ENCODE data around the gene IFI27L2.

Gene IFI27L2

GRCh38 chr14:94098326-94098992 is 30.9 kb downstream of the IFI27L2 start:
- DNase-seq: no peak

DNA sequence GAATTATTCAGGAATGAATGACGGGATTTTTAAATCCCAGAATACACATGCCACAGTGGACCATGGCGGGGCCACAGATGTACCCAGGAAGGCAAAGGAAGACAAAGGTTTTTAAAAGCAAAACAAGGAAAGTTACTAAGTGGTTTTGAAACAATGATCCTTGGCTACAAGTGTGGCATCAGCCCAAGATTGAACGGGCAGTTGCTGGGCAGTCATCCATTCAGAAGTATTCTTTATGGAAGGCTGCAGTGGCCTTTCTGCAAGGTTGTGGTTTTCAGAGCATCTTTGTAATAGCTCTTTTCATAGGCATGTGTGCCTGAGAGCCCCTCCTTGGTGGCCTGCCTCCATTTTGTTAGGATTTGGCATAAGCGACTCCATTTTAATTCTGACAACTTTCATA is 32.3 kb downstream of the IFI27L2 start:
- DNase-seq: no peak

DNA sequence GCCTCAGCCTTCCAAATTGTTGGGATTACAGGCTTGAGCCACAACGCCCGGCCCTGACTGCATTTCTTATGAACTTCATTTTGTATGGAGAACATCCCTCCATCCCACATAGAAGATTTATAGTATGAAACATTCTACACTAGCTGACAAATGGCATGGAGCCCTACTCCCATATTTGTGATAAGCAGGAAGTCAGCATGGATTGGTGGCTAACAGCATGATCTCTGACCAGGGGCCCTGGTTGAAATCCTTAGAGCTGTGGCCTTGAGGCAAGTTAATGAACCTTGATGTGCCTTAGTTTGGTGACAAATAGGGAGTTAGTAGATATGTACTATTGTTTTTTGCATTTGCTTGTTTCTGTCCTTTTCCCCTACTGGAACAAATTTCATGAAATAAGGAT is 36.0 kb downstream of the IFI27L2 start:
- DNase-seq: no peak

DNA sequence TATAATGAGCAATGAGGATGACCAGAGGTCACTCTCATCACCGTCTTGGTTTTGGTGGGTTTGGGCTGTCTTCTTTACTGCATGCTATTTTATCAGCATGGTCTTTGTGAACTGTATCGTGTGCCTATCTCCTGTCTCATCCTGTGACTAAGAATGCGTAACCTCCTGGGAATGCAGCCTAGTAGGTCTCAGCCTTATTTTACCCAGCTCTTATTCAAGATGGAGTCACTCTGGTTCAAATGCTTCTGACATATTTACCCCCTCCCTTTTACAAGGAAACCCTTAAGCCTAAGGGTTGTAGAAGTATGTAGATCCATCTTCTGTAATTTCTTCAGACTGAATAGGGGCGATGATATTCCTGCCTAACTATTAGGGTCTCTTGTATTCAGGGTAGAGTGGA is 39.9 kb downstream of the IFI27L2 start:
- DNase-seq: no peak

DNA sequence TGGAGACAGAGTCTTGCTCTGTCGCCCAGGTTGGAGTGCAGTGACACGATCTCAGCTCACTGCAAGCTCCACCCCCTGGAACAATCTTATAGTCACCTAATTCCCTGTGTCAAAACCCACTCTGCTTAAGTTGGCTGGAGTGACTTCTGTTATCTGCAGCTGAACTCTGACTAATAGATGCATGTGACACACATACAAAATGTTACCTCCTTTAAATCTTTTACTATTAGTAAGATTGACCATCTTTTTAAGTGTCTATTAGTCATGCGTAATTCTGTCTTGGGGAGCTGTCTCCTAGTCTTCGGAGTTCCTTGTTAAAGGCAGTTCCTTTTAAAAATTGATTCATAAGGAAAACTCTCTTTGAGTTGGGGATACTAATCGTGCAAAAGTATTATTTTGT is 40.9 kb downstream of the IFI27L2 start:
- DNase-seq: no peak

DNA sequence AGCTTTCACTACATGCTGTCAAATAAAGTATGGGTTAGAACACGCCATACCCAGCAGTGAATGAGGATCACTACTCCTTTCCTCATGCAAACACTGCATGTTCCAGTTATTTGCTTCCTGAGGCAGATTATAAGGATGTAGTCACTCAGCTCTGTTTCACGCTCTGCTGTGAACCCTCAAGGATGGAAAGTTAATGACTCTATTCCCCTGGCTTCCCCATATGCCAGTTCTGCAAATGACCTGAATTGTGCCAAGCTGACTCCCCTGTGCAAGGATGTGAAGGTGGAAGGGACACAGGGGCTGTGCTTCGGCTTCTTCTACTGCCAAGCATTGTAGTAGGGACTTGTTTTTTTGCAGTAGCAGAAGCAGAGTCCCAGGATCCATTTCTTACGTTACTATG is 41.5 kb downstream of the IFI27L2 start:
- DNase-seq: no peak

DNA sequence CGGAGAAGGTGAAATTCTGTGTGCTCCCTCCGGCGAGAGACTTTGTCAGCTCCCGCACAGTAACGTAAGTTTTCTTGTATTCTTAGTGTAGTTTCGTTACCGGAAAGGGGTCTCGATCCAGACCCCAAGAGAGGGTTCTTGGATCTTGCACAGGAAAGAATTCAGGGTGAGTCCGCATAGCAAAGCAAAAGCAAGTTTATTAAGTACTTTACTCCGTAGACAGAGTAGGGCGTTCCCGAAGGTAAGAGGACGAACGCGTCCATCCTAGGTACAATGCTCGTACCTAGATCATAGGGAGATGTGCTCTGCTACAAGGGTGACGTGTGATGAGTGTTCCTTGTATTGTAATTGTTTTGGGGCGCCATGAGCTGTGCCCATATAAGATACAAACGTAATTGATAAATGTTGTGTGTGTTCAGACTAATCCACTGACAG is 48.0 kb downstream of the IFI27L2 start:
- no peak for DNase-seq

- DNase-seq: peak; percentile 63
Observed at GRCh38 chr14:94080621-94081385, 48.6 kb downstream of the IFI27L2 start, which contains the start of the genes DDX24 and IFI27L1. Gene DDX24, minus strand, starts transcription at chr14:94081202. Its CDS starts 1,460 bp downstream, at chr14:94079742. Gene IFI27L1, plus strand, starts transcription at chr14:94081310. Its CDS starts 15,628 bp downstream, at chr14:94096938.

- DNase-seq: no peak
Observed at GRCh38 chr14:94079891-94080620, 49.3 kb downstream of the IFI27L2 start.

DNA sequence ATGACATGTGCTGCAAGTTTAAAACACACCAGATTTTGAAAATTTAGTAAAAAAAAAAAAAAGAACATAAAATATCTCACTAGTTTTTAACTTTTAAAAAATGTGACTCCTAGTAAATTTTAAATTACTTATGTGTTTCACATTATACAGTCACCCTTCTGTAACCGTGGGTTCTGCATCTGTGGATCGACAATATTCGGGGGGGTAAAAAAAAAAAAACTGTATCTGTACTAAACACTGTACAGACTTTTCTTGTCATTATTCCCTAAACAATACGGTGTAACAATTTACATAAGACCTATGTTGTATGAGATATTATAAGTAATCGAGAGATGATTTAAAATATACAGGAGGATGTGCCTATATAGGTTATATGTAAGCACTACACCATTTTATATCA is 51.6 kb downstream of the IFI27L2 start:
- DNase-seq: no peak

Measured in NCI-H2081 treated with DMSO at 0.1 percent for 48 hours (cell line).